ENCODE measurements around the gene PPIL4. TPM values are rescaled to one million over a fixed set of nuclear protein-coding genes. Genes with fewer than 3 reads are reported as not detected.
A peak's percentile ranks its signal among the peaks of the same experiment; 100 is the strongest.

The PPIL4 gene
- total and polyA plus RNA-seq, 2 of the 13 experiments (the other 11 are each of a cell fraction or from before 2014, with no cell fraction given): 5.5 to 46.0 TPM

- Histone ChIP-seq H3K9ac (ENCODE audit: insufficient read depth, low read depth, low read length) (no peak overlapping the region), H3K4me2 (ENCODE audit: low read depth, low read length) (no peak overlapping the region), H3K36me3 (replicated peaks in 1 of 2; ENCODE audit: control insufficient read depth in 1 of 2, insufficient read depth in 2 of 2, low read length in 2 of 2) (no peaks in the 10 kb centered on the region), H3K4me1 (ENCODE audit: insufficient read depth, low read length) (peaks cover 35% of the 10 kb centered on the region), H3K9me3 (ENCODE audit: low read length) (no peaks in the 10 kb centered on the region), H3K27me3 (ENCODE audit: control insufficient read depth in 1 of 2, insufficient read depth in 2 of 2, low read length in 2 of 2) (peaks cover 0 to 11% of the 10 kb centered on the region in 2 experiments; a peak in 2 of 5 replicates), H3K4me3 (replicated peaks in 1 of 3; ENCODE audit: insufficient read depth in 1 of 3, low read depth in 2 of 3, low read length in 3 of 3) (no peak overlapping the region), H4K20me1 (ENCODE audit: insufficient read depth, low read length) (peaks cover 7% of the 10 kb centered on the region; the same call in 1 of the 2 replicates), H3K27ac (ENCODE audit: extremely low read length, insufficient read depth, low read length) (no peak overlapping the region), H2AFZ (ENCODE audit: low read length) (peak overlapping the region; percentile 80), H3K79me2 (ENCODE audit: insufficient read depth, low read length) (peaks cover 23% of the 10 kb centered on the region)
- ATAC-seq: no peak
- BruUV-seq (replicated peaks): no TSS peak
- in situ Hi-C loops (cut with HindIII; ENCODE audit: extremely low pct_ligation_motif_present, low pct_unique_long_range_greater_than_20kb): loop anchor here (10.0 kb wide), 1 partner anchor 151 kb away; the partner anchor contains the start of gene LATS1
- no peak for FAIRE-seq
- no peak for TF ChIP-seq HCFC1 (IDR thresholded peaks at IDR 0.05; ENCODE audit: low read depth, low read length)
- no peak for TF ChIP-seq RCOR2 (CRISPR knock-in tag; IDR thresholded peaks at IDR 0.05)
- TF ChIP-seq PCBP2 (optimal IDR thresholded peaks at IDR 0.05; ENCODE audit: low read depth, low read length, poor library complexity, severe bottlenecking): no peak
- TF ChIP-seq ZBTB14 (CRISPR knock-in tag; IDR thresholded peaks at IDR 0.05): no peak
- no peak for TF ChIP-seq HMG20A (CRISPR knock-in tag; IDR thresholded peaks at IDR 0.05; ENCODE audit: borderline replicate concordance)
- TF ChIP-seq CBFB (CRISPR knock-in tag; IDR thresholded peaks at IDR 0.05): no peak
- TF ChIP-seq ISL2 (CRISPR knock-in tag; IDR thresholded peaks at IDR 0.05): no peak
- TF ChIP-seq MED1 (CRISPR knock-in tag; IDR thresholded peaks at IDR 0.05): no peak
- TF ChIP-seq NPAS2 (CRISPR knock-in tag; IDR thresholded peaks at IDR 0.05; ENCODE audit: borderline replicate concordance): no peak
- TF ChIP-seq ZNF496 (CRISPR knock-in tag; IDR thresholded peaks at IDR 0.05; ENCODE audit: insufficient replicate concordance): no peak
- TF ChIP-seq POLR2A (IDR thresholded peaks at IDR 0.05; ENCODE audit: insufficient read depth in 1 of 2, low read depth in 2 of 2, low read length in 2 of 2): no peak
- WGBS (ENCODE audit: low lambda C conversion rate): 7% methylated on average over 3 of the region's 3 CpGs
- intact Hi-C loops (cut with micrococcal nuclease; ENCODE audit: unreplicated experiment): no loop called here
- DNase-seq (ENCODE audit: low spot score): no peak
- ChIA-PET POLR2A (interaction anchor here (0.6 to 4.3 kb wide), 2 partner anchors 18 to 64 kb away, joined by 3 to 36 read pairs; partner anchors contain the start of gene PPIL4), CTCF (ENCODE audit: low intra/inter-chr PET ratio, low total read pairs) (no interaction called here)
These were observed 18.1 kb upstream of the PPIL4 start for GRCh38 chr6:149563928-149564325.
